ENCODE data around the gene ACOX3.

Gene ACOX3

GRCh38 chr4:8323947-8324555, 116.5 kb downstream of the ACOX3 start:
- no peaks in the 10 kb centered on the region for H3K27me3 ChIP-seq (replicated peaks; ENCODE audit: control insufficient read depth, insufficient read depth, low read length, poor library complexity, severe bottlenecking)
- H3K4me1 ChIP-seq (ENCODE audit: control insufficient read depth, insufficient read depth, low read length, poor library complexity, severe bottlenecking), result no peaks in the 10 kb centered on the region
- no peaks in the 10 kb centered on the region for H3K36me3 ChIP-seq (ENCODE audit: control insufficient read depth, insufficient read depth, low read length)
- no peaks in the 10 kb centered on the region for H3K9me3 ChIP-seq (ENCODE audit: control insufficient read depth, low read length)
- H3K27ac ChIP-seq (ENCODE audit: insufficient read depth, low read length, poor library complexity, severe bottlenecking), result no peak overlapping the region
- no peak overlapping the region for H3K4me3 ChIP-seq (ENCODE audit: insufficient read depth, low read depth, low read length, poor library complexity, severe bottlenecking)
- DNase-seq, result no peak

- H3K27ac ChIP-seq (ENCODE audit: insufficient read depth, low read length, poor library complexity, severe bottlenecking), result no peak overlapping the region
- H3K4me3 ChIP-seq (ENCODE audit: insufficient read depth, low read depth, low read length, poor library complexity, severe bottlenecking), result no peak overlapping the region
- no peaks in the 10 kb centered on the region for H3K27me3 ChIP-seq (replicated peaks; ENCODE audit: control insufficient read depth, insufficient read depth, low read length, poor library complexity, severe bottlenecking)
- no peaks in the 10 kb centered on the region for H3K9me3 ChIP-seq (ENCODE audit: control insufficient read depth, low read length)
- H3K4me1 ChIP-seq (ENCODE audit: control insufficient read depth, insufficient read depth, low read length, poor library complexity, severe bottlenecking), result no peaks in the 10 kb centered on the region
- no peaks in the 10 kb centered on the region for H3K36me3 ChIP-seq (ENCODE audit: control insufficient read depth, insufficient read depth, low read length)
- no peak for DNase-seq
Observed at GRCh38 chr4:8322794-8323704, 117.5 kb downstream of the ACOX3 start.

- H3K27ac ChIP-seq (ENCODE audit: insufficient read depth, low read length, poor library complexity, severe bottlenecking), result no peak overlapping the region
- DNase-seq, result no peak
Observed at GRCh38 chr4:8321771-8322170, 118.8 kb downstream of the ACOX3 start.

GRCh38 chr4:8321220-8321619, 119.3 kb downstream of the ACOX3 start:
- no peaks in the 10 kb centered on the region for H3K9me3 ChIP-seq (ENCODE audit: control insufficient read depth, low read length)
- H3K27me3 ChIP-seq (replicated peaks; ENCODE audit: control insufficient read depth, insufficient read depth, low read length, poor library complexity, severe bottlenecking), result no peaks in the 10 kb centered on the region
- no peaks in the 10 kb centered on the region for H3K4me1 ChIP-seq (ENCODE audit: control insufficient read depth, insufficient read depth, low read length, poor library complexity, severe bottlenecking)
- no peak overlapping the region for H3K27ac ChIP-seq (ENCODE audit: insufficient read depth, low read length, poor library complexity, severe bottlenecking)
- no peak for DNase-seq
- no peaks in the 10 kb centered on the region for H3K36me3 ChIP-seq (ENCODE audit: control insufficient read depth, insufficient read depth, low read length)
- no peak overlapping the region for H3K4me3 ChIP-seq (ENCODE audit: insufficient read depth, low read depth, low read length, poor library complexity, severe bottlenecking)

More at GRCh38 chr4:8321771-8322170, 118.8 kb downstream of the ACOX3 start:
- no peaks in the 10 kb centered on the region for H3K36me3 ChIP-seq (ENCODE audit: control insufficient read depth, insufficient read depth, low read length)
- H3K4me1 ChIP-seq (ENCODE audit: control insufficient read depth, insufficient read depth, low read length, poor library complexity, severe bottlenecking), result no peaks in the 10 kb centered on the region
- H3K9me3 ChIP-seq (ENCODE audit: control insufficient read depth, low read length), result no peaks in the 10 kb centered on the region
- no peaks in the 10 kb centered on the region for H3K27me3 ChIP-seq (replicated peaks; ENCODE audit: control insufficient read depth, insufficient read depth, low read length, poor library complexity, severe bottlenecking)
- no peak overlapping the region for H3K4me3 ChIP-seq (ENCODE audit: insufficient read depth, low read depth, low read length, poor library complexity, severe bottlenecking)

- no peak for DNase-seq
- no peaks in the 10 kb centered on the region for H3K9me3 ChIP-seq (ENCODE audit: control insufficient read depth, low read length)
- no peaks in the 10 kb centered on the region for H3K4me1 ChIP-seq (ENCODE audit: control insufficient read depth, insufficient read depth, low read length, poor library complexity, severe bottlenecking)
- no peaks in the 10 kb centered on the region for H3K27me3 ChIP-seq (replicated peaks; ENCODE audit: control insufficient read depth, insufficient read depth, low read length, poor library complexity, severe bottlenecking)
- H3K36me3 ChIP-seq (ENCODE audit: control insufficient read depth, insufficient read depth, low read length), result no peaks in the 10 kb centered on the region
- H3K27ac ChIP-seq (ENCODE audit: insufficient read depth, low read length, poor library complexity, severe bottlenecking), result no peak overlapping the region
- H3K4me3 ChIP-seq (ENCODE audit: insufficient read depth, low read depth, low read length, poor library complexity, severe bottlenecking), result no peak overlapping the region
Observed at GRCh38 chr4:8320386-8320750, 120.2 kb downstream of the ACOX3 start.

- DNase-seq, result no peak
- no peaks in the 10 kb centered on the region for H3K36me3 ChIP-seq (ENCODE audit: control insufficient read depth, insufficient read depth, low read length)
- no peak overlapping the region for H3K4me3 ChIP-seq (ENCODE audit: insufficient read depth, low read depth, low read length, poor library complexity, severe bottlenecking)
- H3K27me3 ChIP-seq (replicated peaks; ENCODE audit: control insufficient read depth, insufficient read depth, low read length, poor library complexity, severe bottlenecking), result no peaks in the 10 kb centered on the region
- no peaks in the 10 kb centered on the region for H3K4me1 ChIP-seq (ENCODE audit: control insufficient read depth, insufficient read depth, low read length, poor library complexity, severe bottlenecking)
- no peak overlapping the region for H3K27ac ChIP-seq (ENCODE audit: insufficient read depth, low read length, poor library complexity, severe bottlenecking)
- no peaks in the 10 kb centered on the region for H3K9me3 ChIP-seq (ENCODE audit: control insufficient read depth, low read length)
Observed at GRCh38 chr4:8319731-8320385, 120.7 kb downstream of the ACOX3 start.

- no peak for DNase-seq
- Histone ChIP-seq H3K36me3 (ENCODE audit: control insufficient read depth, insufficient read depth, low read length) (no peaks in the 10 kb centered on the region), H3K27ac (ENCODE audit: insufficient read depth, low read length, poor library complexity, severe bottlenecking) (no peak overlapping the region), H3K27me3 (replicated peaks; ENCODE audit: control insufficient read depth, insufficient read depth, low read length, poor library complexity, severe bottlenecking) (no peaks in the 10 kb centered on the region), H3K9me3 (ENCODE audit: control insufficient read depth, low read length) (no peaks in the 10 kb centered on the region), H3K4me1 (ENCODE audit: control insufficient read depth, insufficient read depth, low read length, poor library complexity, severe bottlenecking) (no peaks in the 10 kb centered on the region), H3K4me3 (ENCODE audit: insufficient read depth, low read depth, low read length, poor library complexity, severe bottlenecking) (no peak overlapping the region)
Observed at GRCh38 chr4:8319061-8319460, 121.5 kb downstream of the ACOX3 start.

GRCh38 chr4:8318509-8318908, 122.0 kb downstream of the ACOX3 start:
- no peak overlapping the region for H3K27ac ChIP-seq (ENCODE audit: insufficient read depth, low read length, poor library complexity, severe bottlenecking)
- H3K27me3 ChIP-seq (replicated peaks; ENCODE audit: control insufficient read depth, insufficient read depth, low read length, poor library complexity, severe bottlenecking), result no peaks in the 10 kb centered on the region
- H3K9me3 ChIP-seq (ENCODE audit: control insufficient read depth, low read length), result no peaks in the 10 kb centered on the region
- H3K4me1 ChIP-seq (ENCODE audit: control insufficient read depth, insufficient read depth, low read length, poor library complexity, severe bottlenecking), result no peaks in the 10 kb centered on the region
- no peak for DNase-seq
- H3K36me3 ChIP-seq (ENCODE audit: control insufficient read depth, insufficient read depth, low read length), result no peaks in the 10 kb centered on the region
- no peak overlapping the region for H3K4me3 ChIP-seq (ENCODE audit: insufficient read depth, low read depth, low read length, poor library complexity, severe bottlenecking)

GRCh38 chr4:8317474-8317873, 123.0 kb downstream of the ACOX3 start:
- no peaks in the 10 kb centered on the region for H3K36me3 ChIP-seq (ENCODE audit: control insufficient read depth, insufficient read depth, low read length)
- H3K4me3 ChIP-seq (ENCODE audit: insufficient read depth, low read depth, low read length, poor library complexity, severe bottlenecking), result no peak overlapping the region
- no peak overlapping the region for H3K27ac ChIP-seq (ENCODE audit: insufficient read depth, low read length, poor library complexity, severe bottlenecking)
- H3K9me3 ChIP-seq (ENCODE audit: control insufficient read depth, low read length), result no peaks in the 10 kb centered on the region
- no peaks in the 10 kb centered on the region for H3K27me3 ChIP-seq (replicated peaks; ENCODE audit: control insufficient read depth, insufficient read depth, low read length, poor library complexity, severe bottlenecking)
- H3K4me1 ChIP-seq (ENCODE audit: control insufficient read depth, insufficient read depth, low read length, poor library complexity, severe bottlenecking), result no peaks in the 10 kb centered on the region
- no peak for DNase-seq

- Histone ChIP-seq H3K27ac (ENCODE audit: insufficient read depth, low read length, poor library complexity, severe bottlenecking) (no peak overlapping the region), H3K27me3 (replicated peaks; ENCODE audit: control insufficient read depth, insufficient read depth, low read length, poor library complexity, severe bottlenecking) (no peaks in the 10 kb centered on the region), H3K4me1 (ENCODE audit: control insufficient read depth, insufficient read depth, low read length, poor library complexity, severe bottlenecking) (no peaks in the 10 kb centered on the region), H3K4me3 (ENCODE audit: insufficient read depth, low read depth, low read length, poor library complexity, severe bottlenecking) (no peak overlapping the region), H3K36me3 (ENCODE audit: control insufficient read depth, insufficient read depth, low read length) (no peaks in the 10 kb centered on the region), H3K9me3 (ENCODE audit: control insufficient read depth, low read length) (no peaks in the 10 kb centered on the region)
- no peak for DNase-seq
Observed at GRCh38 chr4:8316911-8317351, 123.6 kb downstream of the ACOX3 start.

Data from effector memory CD4-positive, alpha-beta T cell (primary cell).